Measurements from ENCODE around the gene INKA2. TPM values are rescaled to one million over a fixed set of nuclear protein-coding genes. Genes with fewer than 3 reads are reported as not detected.

INKA2 gene
- total and polyA plus RNA-seq, 4 experiments from 2014 or later, result 0.16 to 2.4 (median 1.2) TPM

GRCh38 chr1:111776861-111777260 lies 37.7 kb upstream of the INKA2 start:
- Mint-ChIP-seq H3K9me3 (no peaks in the 10 kb centered on the region), H3K27me3 (no peaks in the 10 kb centered on the region), H3K36me3 (peaks cover 0 to 5% of the 10 kb centered on the region in 2 donors), H3K4me1 (no peaks in the 10 kb centered on the region), H3K4me3 (no peak overlapping the region), H3K27ac (no peak overlapping the region)
- CTCF ChIA-PET (ENCODE audit: partially characterized antibody), result no interaction called here
- H3K9me3 ChIP-seq (ENCODE audit: control insufficient read depth in 1 of 2, low read length in 2 of 2), result no peaks in the 10 kb centered on the region
- POLR2A ChIA-PET (ENCODE audit: partially characterized antibody), result no interaction called here
- H3K36me3 ChIP-seq (ENCODE audit: insufficient read depth, low read length), result no peaks in the 10 kb centered on the region
- no peaks in the 10 kb centered on the region for H3K27me3 ChIP-seq (ENCODE audit: insufficient read depth, low read length)
- H3K4me1 ChIP-seq (ENCODE audit: insufficient read depth, low read length), result no peaks in the 10 kb centered on the region
- intact Hi-C loops (cut with micrococcal nuclease), result no loop called here
- H3K27ac ChIP-seq (ENCODE audit: low read depth, low read length), result no peak overlapping the region
- no peak overlapping the region for H3K4me3 ChIP-seq (ENCODE audit: low read length in 2 of 2)
- DNase-seq, result no peak

DNA sequence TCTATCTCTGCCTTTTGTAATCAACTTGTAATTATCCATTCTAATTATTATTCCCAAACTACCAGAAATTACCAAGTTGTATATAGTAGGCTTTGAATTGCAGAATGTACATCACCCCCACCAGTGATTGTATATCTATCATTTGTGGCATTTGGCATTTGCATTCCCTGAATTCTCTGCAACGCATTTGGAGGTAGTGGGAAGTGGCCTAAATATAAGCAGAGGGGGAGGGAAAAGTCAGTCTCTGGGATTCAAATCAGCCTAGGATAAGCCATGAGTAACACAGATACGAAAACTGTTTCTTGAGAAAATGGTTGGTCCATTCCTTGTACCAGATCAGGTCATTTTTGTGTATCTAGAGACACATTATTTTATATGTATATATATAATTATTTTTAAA lies 37.2 kb upstream of the INKA2 start:
- Mint-ChIP-seq H3K36me3 (peaks cover 0 to 5% of the 10 kb centered on the region in 2 donors), H3K4me1 (no peaks in the 10 kb centered on the region), H3K27ac (peak overlapping the region in 1 of 7 donors; percentile 52), H3K4me3 (no peak overlapping the region), H3K27me3 (no peaks in the 10 kb centered on the region), H3K9me3 (no peaks in the 10 kb centered on the region)
- Histone ChIP-seq H3K27ac (ENCODE audit: low read depth, low read length) (no peak overlapping the region), H3K27me3 (ENCODE audit: insufficient read depth, low read length) (no peaks in the 10 kb centered on the region), H3K4me1 (ENCODE audit: insufficient read depth, low read length) (no peaks in the 10 kb centered on the region), H3K4me3 (ENCODE audit: low read length in 2 of 2) (no peak overlapping the region), H3K9me3 (ENCODE audit: control insufficient read depth in 1 of 2, low read length in 2 of 2) (no peaks in the 10 kb centered on the region), H3K36me3 (ENCODE audit: insufficient read depth, low read length) (no peaks in the 10 kb centered on the region)
- ChIA-PET CTCF (ENCODE audit: partially characterized antibody) (no interaction called here), POLR2A (ENCODE audit: partially characterized antibody) (no interaction called here)
- no peak for DNase-seq
- intact Hi-C loops (cut with micrococcal nuclease), result no loop called here

GRCh38 chr1:111775966-111776365 lies 36.8 kb upstream of the INKA2 start:
- no peaks in the 10 kb centered on the region for H3K27me3 Mint-ChIP-seq
- no peaks in the 10 kb centered on the region for H3K9me3 ChIP-seq (ENCODE audit: control insufficient read depth in 1 of 2, low read length in 2 of 2)
- H3K36me3 ChIP-seq (ENCODE audit: insufficient read depth, low read length), result no peaks in the 10 kb centered on the region
- no peak overlapping the region for H3K4me3 Mint-ChIP-seq
- H3K27me3 ChIP-seq (ENCODE audit: insufficient read depth, low read length), result no peaks in the 10 kb centered on the region
- ChIA-PET CTCF (ENCODE audit: partially characterized antibody) (no interaction called here), POLR2A (ENCODE audit: partially characterized antibody) (no interaction called here)
- no peaks in the 10 kb centered on the region for H3K9me3 Mint-ChIP-seq
- no peak overlapping the region for H3K27ac ChIP-seq (ENCODE audit: low read depth, low read length)
- peak overlapping the region in 1 of 7 donors; percentile 52 for H3K27ac Mint-ChIP-seq
- no peak overlapping the region for H3K4me3 ChIP-seq (ENCODE audit: low read length in 2 of 2)
- DNase-seq, result no peak
- H3K4me1 ChIP-seq (ENCODE audit: insufficient read depth, low read length), result no peaks in the 10 kb centered on the region
- intact Hi-C loops (cut with micrococcal nuclease), result no loop called here
- H3K36me3 Mint-ChIP-seq, result peaks cover 0 to 5% of the 10 kb centered on the region in 2 donors
- H3K4me1 Mint-ChIP-seq, result no peaks in the 10 kb centered on the region

DNA sequence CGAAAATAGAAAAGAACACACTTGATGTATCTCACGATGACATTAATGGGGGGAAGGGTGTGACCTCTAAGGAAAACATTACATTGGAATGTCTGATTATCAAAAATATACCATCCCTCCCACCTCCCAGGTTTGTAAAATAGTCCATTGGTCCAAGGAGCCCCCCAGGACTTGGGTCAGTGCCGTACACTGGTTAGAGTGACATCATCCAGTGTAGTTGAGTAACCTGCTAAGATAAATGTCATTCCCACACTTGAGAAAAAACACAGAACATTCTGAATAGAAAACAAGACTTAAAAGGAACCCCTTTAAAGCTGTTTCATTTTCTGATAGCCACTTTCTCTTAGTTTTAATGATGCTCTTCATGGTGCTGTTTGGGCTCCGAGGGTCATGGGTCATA lies 31.7 kb upstream of the INKA2 start:
- peak overlapping the region in 1 of 7 donors; percentile 47 for H3K27ac Mint-ChIP-seq
- Histone ChIP-seq H3K9me3 (ENCODE audit: control insufficient read depth in 1 of 2, low read length in 2 of 2) (no peaks in the 10 kb centered on the region), H3K27ac (ENCODE audit: low read depth, low read length) (no peak overlapping the region), H3K27me3 (ENCODE audit: insufficient read depth, low read length) (no peaks in the 10 kb centered on the region), H3K4me3 (ENCODE audit: low read length in 2 of 2) (no peak overlapping the region), H3K36me3 (ENCODE audit: insufficient read depth, low read length) (peaks cover 9% of the 10 kb centered on the region), H3K4me1 (ENCODE audit: insufficient read depth, low read length) (no peaks in the 10 kb centered on the region)
- no peak for DNase-seq
- ChIA-PET CTCF (ENCODE audit: partially characterized antibody) (interaction anchor here (0.7 to 1.3 kb wide), 6 partner anchors 8 to 289 kb away, joined by 3 to 8 read pairs (median 4); no protein-coding TSS in a partner anchor), POLR2A (ENCODE audit: partially characterized antibody) (interaction anchor here (1.4 kb wide), 1 partner anchor 263 kb away, joined by 3 read pairs; no protein-coding TSS in a partner anchor)
- intact Hi-C loops (cut with micrococcal nuclease), result no loop called here
- H3K27me3 Mint-ChIP-seq, result no peaks in the 10 kb centered on the region
- H3K9me3 Mint-ChIP-seq, result no peaks in the 10 kb centered on the region
- H3K36me3 Mint-ChIP-seq, result peaks cover 2 to 25% of the 10 kb centered on the region in 2 donors
- peaks cover 0 to 3% (median under 1%) of the 10 kb centered on the region in 4 donors for H3K4me1 Mint-ChIP-seq
- no peak overlapping the region for H3K4me3 Mint-ChIP-seq

DNA sequence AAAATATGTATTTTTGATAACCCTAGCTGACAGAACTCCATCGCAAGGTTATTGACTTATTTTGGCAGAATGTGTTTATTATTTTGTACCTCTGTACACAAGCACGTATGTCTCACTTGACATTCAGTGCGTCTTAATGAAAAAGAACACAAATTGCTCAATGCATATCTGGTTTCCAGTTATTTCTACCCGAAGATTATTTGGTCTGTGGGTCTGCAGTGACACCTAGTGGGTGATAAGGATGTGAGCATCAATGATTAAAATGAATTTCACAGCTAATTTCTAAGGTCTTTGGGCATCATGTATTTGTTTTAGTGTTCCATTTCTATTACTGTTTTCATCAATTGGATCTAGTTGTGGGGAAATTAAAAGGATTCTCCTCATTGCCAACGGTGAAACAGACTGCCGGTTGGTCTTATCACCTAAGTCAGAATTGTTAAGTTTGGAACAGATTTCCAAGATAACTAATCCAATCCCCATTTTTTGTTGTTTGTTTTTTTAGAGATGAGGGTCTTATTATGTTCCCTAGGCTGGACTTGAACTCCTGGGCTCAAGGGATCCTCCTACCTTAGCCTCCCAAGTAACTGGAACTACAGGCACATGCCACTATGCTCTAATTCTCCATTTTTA lies 30.4 kb upstream of the INKA2 start:
- Histone ChIP-seq H3K9me3 (ENCODE audit: control insufficient read depth in 1 of 2, low read length in 2 of 2) (no peaks in the 10 kb centered on the region), H3K36me3 (ENCODE audit: insufficient read depth, low read length) (peaks cover 20% of the 10 kb centered on the region), H3K4me1 (ENCODE audit: insufficient read depth, low read length) (no peaks in the 10 kb centered on the region), H3K27ac (ENCODE audit: low read depth, low read length) (no peak overlapping the region), H3K4me3 (ENCODE audit: low read length in 2 of 2) (no peak overlapping the region), H3K27me3 (ENCODE audit: insufficient read depth, low read length) (no peaks in the 10 kb centered on the region)
- CTCF ChIA-PET (ENCODE audit: partially characterized antibody), result interaction anchor here (0.9 to 5.6 kb wide), 20 partner anchors 9 to 492 kb away, joined by 3 to 79 read pairs (median 4); partner anchors contain the start of genes ADORA3, DDX20, INKA2 and TMIGD3
- Mint-ChIP-seq H3K36me3 (peaks cover 5 to 38% of the 10 kb centered on the region in 2 donors), H3K4me1 (peaks cover 0 to 3% (median under 1%) of the 10 kb centered on the region in 4 donors), H3K27me3 (no peaks in the 10 kb centered on the region), H3K9me3 (no peaks in the 10 kb centered on the region), H3K27ac (peak overlapping the region in 5 of 7 donors; percentile 7 to 55 (median 38)), H3K4me3 (no peak overlapping the region)
- peak; percentile 54 to 64 (median 59) for DNase-seq
- intact Hi-C loops (cut with micrococcal nuclease), result loop anchor here (1.0 kb wide), 6 partner anchors 54 to 739 kb away; no protein-coding TSS in a partner anchor
- POLR2A ChIA-PET (ENCODE audit: partially characterized antibody), result interaction anchor here (1.6 to 1.7 kb wide), 4 partner anchors 9 to 288 kb away, joined by 4 to 12 read pairs (median 7); partner anchors contain the start of gene DDX20

- H3K36me3 Mint-ChIP-seq, result peaks cover 7 to 46% of the 10 kb centered on the region in 2 donors
Measured at GRCh38 chr1:111768625-111769024, 29.4 kb upstream of the INKA2 start.

DNA sequence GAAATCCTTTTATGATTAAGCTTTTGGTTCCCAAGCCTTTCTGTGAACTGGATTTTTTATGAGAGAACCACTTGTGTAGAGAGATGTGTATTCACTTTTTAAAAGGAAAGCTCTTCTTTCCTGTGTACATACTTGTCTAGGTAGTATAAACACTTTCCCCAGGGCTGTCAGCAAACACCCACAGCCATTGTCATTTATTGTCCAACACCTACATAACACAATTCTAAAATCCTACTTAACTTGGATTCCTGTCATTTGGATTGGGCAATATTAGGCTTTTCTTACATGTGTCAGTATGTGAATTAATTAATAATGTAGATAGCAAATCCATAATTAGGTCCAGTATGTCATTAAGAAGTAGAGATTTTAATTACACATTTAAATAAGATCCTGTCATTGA lies 28.8 kb upstream of the INKA2 start:
- Histone ChIP-seq H3K4me1 (ENCODE audit: insufficient read depth, low read length) (no peaks in the 10 kb centered on the region), H3K36me3 (ENCODE audit: insufficient read depth, low read length) (peaks cover 33% of the 10 kb centered on the region), H3K9me3 (ENCODE audit: control insufficient read depth in 1 of 2, low read length in 2 of 2) (no peaks in the 10 kb centered on the region), H3K4me3 (ENCODE audit: low read length in 2 of 2) (no peak overlapping the region), H3K27me3 (ENCODE audit: insufficient read depth, low read length) (no peaks in the 10 kb centered on the region), H3K27ac (ENCODE audit: low read depth, low read length) (no peak overlapping the region)
- intact Hi-C loops (cut with micrococcal nuclease), result no loop called here
- ChIA-PET POLR2A (ENCODE audit: partially characterized antibody) (interaction anchor here (0.7 to 1.7 kb wide), 3 partner anchors 54 to 286 kb away, joined by 3 to 7 read pairs (median 6); no protein-coding TSS in a partner anchor), CTCF (ENCODE audit: partially characterized antibody) (interaction anchor here (0.9 to 5.6 kb wide), 13 partner anchors 12 to 737 kb away, joined by 3 to 79 read pairs (median 4); partner anchors contain the start of gene DDX20)
- no peak overlapping the region for H3K4me3 Mint-ChIP-seq
- no peaks in the 10 kb centered on the region for H3K9me3 Mint-ChIP-seq
- no peak for DNase-seq
- H3K4me1 Mint-ChIP-seq, result peaks cover 0 to 3% (median under 1%) of the 10 kb centered on the region in 4 donors
- H3K27ac Mint-ChIP-seq, result peak overlapping the region in 3 of 7 donors; percentile 8 to 53 (median 17)
- no peaks in the 10 kb centered on the region for H3K27me3 Mint-ChIP-seq
- H3K36me3 Mint-ChIP-seq, result peaks cover 10 to 50% of the 10 kb centered on the region in 2 donors

More at GRCh38 chr1:111768625-111769024, 29.4 kb upstream of the INKA2 start:
- H3K27me3 Mint-ChIP-seq, result no peaks in the 10 kb centered on the region
- POLR2A ChIA-PET (ENCODE audit: partially characterized antibody), result interaction anchor here (1.6 to 1.7 kb wide), 5 partner anchors 8 to 287 kb away, joined by 4 to 12 read pairs (median 7); partner anchors contain the start of gene DDX20
- H3K4me1 ChIP-seq (ENCODE audit: insufficient read depth, low read length), result no peaks in the 10 kb centered on the region
- H3K9me3 ChIP-seq (ENCODE audit: control insufficient read depth in 1 of 2, low read length in 2 of 2), result no peaks in the 10 kb centered on the region
- no peaks in the 10 kb centered on the region for H3K27me3 ChIP-seq (ENCODE audit: insufficient read depth, low read length)
- peaks cover 29% of the 10 kb centered on the region for H3K36me3 ChIP-seq (ENCODE audit: insufficient read depth, low read length)
- H3K4me3 Mint-ChIP-seq, result no peak overlapping the region
- peak overlapping the region in 1 of 7 donors; percentile 53 for H3K27ac Mint-ChIP-seq
- CTCF ChIA-PET (ENCODE audit: partially characterized antibody), result interaction anchor here (0.8 to 5.6 kb wide), 18 partner anchors 8 to 491 kb away, joined by 3 to 79 read pairs (median 4); partner anchors contain the start of genes ADORA3, DDX20, INKA2 and TMIGD3
- no peaks in the 10 kb centered on the region for H3K9me3 Mint-ChIP-seq
- no peak for DNase-seq
- no peak overlapping the region for H3K4me3 ChIP-seq (ENCODE audit: low read length in 2 of 2)
- peaks cover 0 to 3% (median under 1%) of the 10 kb centered on the region in 4 donors for H3K4me1 Mint-ChIP-seq
- no peak overlapping the region for H3K27ac ChIP-seq (ENCODE audit: low read depth, low read length)
- intact Hi-C loops (cut with micrococcal nuclease), result loop anchor here (1.0 kb wide), 6 partner anchors 53 to 738 kb away; no protein-coding TSS in a partner anchor

Measured in CD4-positive, alpha-beta memory T cell (primary cell).